BJ (cell line): ENCODE results near the gene SYT1. TPM values are rescaled to one million over a fixed set of nuclear protein-coding genes. Genes with fewer than 3 reads are reported as not detected.

Experiments
- CTCF ChIA-PET: fragments of 350-600 bp; formaldehyde crosslinking; extraction: SDS; loops from one replicate; lab custom pipeline; 2021; ENCODE audit warnings: antibody characterized with exemption, inconsistent platforms; lab: Yijun Ruan, JAX
- POLR2A ChIA-PET: fragments of 300-600 bp; sonication (Branson Sonifier 250); formaldehyde crosslinking; extraction: SDS; loops from one replicate; lab custom pipeline; 2021; ENCODE audit warnings: antibody characterized with exemption; lab: Charles Lee
- DNase-seq: peaks from one replicate; pipeline ENCODE4 v3.0.0-alpha.2; 2011; ENCODE audit warnings: low read depth
- H3K27me3 ChIP-seq: 2 replicates; pipeline ENCODE4 v1.6.0; 2011; ENCODE audit warnings: low read length; ENCODE audit not compliant: control insufficient read depth, insufficient read depth
- H3K36me3 ChIP-seq: 2 replicates; pipeline ENCODE4 v1.5.1; 2011; ENCODE audit warnings: low read length; ENCODE audit not compliant: control insufficient read depth, insufficient read depth
- H3K4me3 ChIP-seq: 2 replicates; pipeline ENCODE4 v1.5.1; 2011; ENCODE audit warnings: low read depth, mild to moderate bottlenecking, control low read depth, low read length
- CTCF ChIP-seq: IDR thresholded peaks from 2 replicates; pipeline ENCODE4 v1.5.1; 2011; ENCODE audit warnings: low read depth, mild to moderate bottlenecking, control low read depth, inconsistent platforms, low read length, moderate library complexity; ENCODE audit not compliant: insufficient read depth
- polyA plus RNA-seq: library from polyadenylated mRNA; depleted of rRNA; stranded (reverse); fragments of >200 nt; gene quantifications from 2 replicates; pipeline ENCODE4 v1.2.3, GENCODE V29; 2011

The SYT1 gene
- polyA plus RNA-seq, 1 experiment: 0.70 TPM

GRCh38 chr12:79433465-79434072 lies 569.0 kb downstream of the SYT1 start:
- H3K27me3 ChIP-seq: no peaks in the 10 kb centered on the region
- ChIA-PET CTCF (no interaction called here), POLR2A (no interaction called here)
- DNase-seq: no peak
- TF ChIP-seq CTCF: no peak
- no peaks in the 10 kb centered on the region for H3K36me3 ChIP-seq
- no peak overlapping the region for H3K4me3 ChIP-seq

- H3K36me3 ChIP-seq: no peaks in the 10 kb centered on the region
- ChIA-PET CTCF (interaction anchor here (1.3 to 1.6 kb wide), 2 partner anchors 8 to 10 kb away, joined by 4 to 5 read pairs; no protein-coding TSS in a partner anchor), POLR2A (no interaction called here)
- H3K4me3 ChIP-seq: no peak overlapping the region
- no peaks in the 10 kb centered on the region for H3K27me3 ChIP-seq
- TF ChIP-seq CTCF: no peak
- DNase-seq: no peak
Measured at GRCh38 chr12:79434561-79434960, 570.0 kb downstream of the SYT1 start.

GRCh38 chr12:79435742-79436141 lies 571.2 kb downstream of the SYT1 start:
- TF ChIP-seq CTCF: no peak
- no peak for DNase-seq
- H3K27me3 ChIP-seq: no peaks in the 10 kb centered on the region
- ChIA-PET POLR2A (no interaction called here), CTCF (interaction anchor here (0.7 to 1.6 kb wide), 3 partner anchors 8 to 389 kb away, joined by 3 to 5 read pairs (median 4); no protein-coding TSS in a partner anchor)
- H3K36me3 ChIP-seq: no peaks in the 10 kb centered on the region
- H3K4me3 ChIP-seq: no peak overlapping the region

- DNase-seq: no peak
- Histone ChIP-seq H3K36me3 (no peaks in the 10 kb centered on the region), H3K4me3 (no peak overlapping the region), H3K27me3 (no peaks in the 10 kb centered on the region)
- ChIA-PET POLR2A (no interaction called here), CTCF (interaction anchor here (0.8 to 2.2 kb wide), 3 partner anchors 8 to 19 kb away, joined by 4 to 11 read pairs (median 4); no protein-coding TSS in a partner anchor)
- no peak for TF ChIP-seq CTCF
Measured at GRCh38 chr12:79438480-79439174, 574.1 kb downstream of the SYT1 start.

GRCh38 chr12:79439175-79439825 lies 574.7 kb downstream of the SYT1 start:
- CTCF ChIA-PET: interaction anchor here (0.8 to 2.2 kb wide), 3 partner anchors 8 to 19 kb away, joined by 4 to 11 read pairs (median 4); no protein-coding TSS in a partner anchor
- Histone ChIP-seq H3K4me3 (no peak overlapping the region), H3K27me3 (no peaks in the 10 kb centered on the region), H3K36me3 (no peaks in the 10 kb centered on the region)
- no peak for TF ChIP-seq CTCF
- POLR2A ChIA-PET: no interaction called here
- no peak for DNase-seq
